Loucy (cell line): ENCODE measurements around the gene ZNF354C.

Source experiments
- EZH2phosphoT487 ChIP-seq: fragments of 200-600 bp; IDR thresholded peaks from 2 replicates; pipeline ENCODE4 v1.6.1; 2018; ENCODE audit warnings: antibody characterized with exemption, mild to moderate bottlenecking, moderate library complexity, borderline replicate concordance
- TF ChIP-seq, protein P1 (sequence below): fragments of 200-600 bp; sonication (generic); conservative IDR thresholded peaks from 2 replicates; pipeline ENCODE4 v1.5.1; 2014; ENCODE audit warnings: mild to moderate bottlenecking, antibody characterized with exemption, low read length

DNA sequence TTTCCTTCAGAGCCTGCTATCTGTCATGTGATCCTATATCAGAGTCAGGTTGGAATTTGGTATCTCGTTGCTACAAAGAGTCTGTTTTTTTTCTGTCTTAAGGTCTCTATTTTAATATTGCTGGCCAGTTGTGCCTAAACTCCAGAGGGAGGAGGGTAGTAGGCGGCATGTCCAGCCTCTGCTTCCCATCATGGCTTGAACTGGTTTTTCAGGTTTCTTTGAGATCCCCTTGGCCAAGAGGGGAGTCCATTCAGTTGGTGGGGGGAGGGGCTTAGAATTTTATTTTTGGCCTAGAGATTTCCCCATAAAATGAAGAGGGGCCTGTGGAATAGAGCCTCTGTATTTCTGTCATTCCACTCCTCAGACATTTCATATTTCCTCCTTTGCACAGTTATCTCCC is 15.4 kb upstream of the ZNF354C start:
- TF ChIP-seq, protein P1, sequence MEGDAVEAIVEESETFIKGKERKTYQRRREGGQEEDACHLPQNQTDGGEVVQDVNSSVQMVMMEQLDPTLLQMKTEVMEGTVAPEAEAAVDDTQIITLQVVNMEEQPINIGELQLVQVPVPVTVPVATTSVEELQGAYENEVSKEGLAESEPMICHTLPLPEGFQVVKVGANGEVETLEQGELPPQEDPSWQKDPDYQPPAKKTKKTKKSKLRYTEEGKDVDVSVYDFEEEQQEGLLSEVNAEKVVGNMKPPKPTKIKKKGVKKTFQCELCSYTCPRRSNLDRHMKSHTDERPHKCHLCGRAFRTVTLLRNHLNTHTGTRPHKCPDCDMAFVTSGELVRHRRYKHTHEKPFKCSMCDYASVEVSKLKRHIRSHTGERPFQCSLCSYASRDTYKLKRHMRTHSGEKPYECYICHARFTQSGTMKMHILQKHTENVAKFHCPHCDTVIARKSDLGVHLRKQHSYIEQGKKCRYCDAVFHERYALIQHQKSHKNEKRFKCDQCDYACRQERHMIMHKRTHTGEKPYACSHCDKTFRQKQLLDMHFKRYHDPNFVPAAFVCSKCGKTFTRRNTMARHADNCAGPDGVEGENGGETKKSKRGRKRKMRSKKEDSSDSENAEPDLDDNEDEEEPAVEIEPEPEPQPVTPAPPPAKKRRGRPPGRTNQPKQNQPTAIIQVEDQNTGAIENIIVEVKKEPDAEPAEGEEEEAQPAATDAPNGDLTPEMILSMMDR: no peak
- TF ChIP-seq EZH2phosphoT487: no peak
